HL-60 (cell line): ENCODE measurements around the gene M1AP.

Source experiments
- GABPA ChIP-seq: IDR thresholded peaks from 2 replicates; pipeline ENCODE4 v1.6.1; 2012; ENCODE audit warnings: low read depth
- TF ChIP-seq, protein P1 (sequence below): IDR thresholded peaks from one replicate; pipeline ENCODE4 v1.5.1; 2011; ENCODE audit warnings: low read length, control low read depth, inconsistent platforms; ENCODE audit not compliant: insufficient read depth

DNA sequence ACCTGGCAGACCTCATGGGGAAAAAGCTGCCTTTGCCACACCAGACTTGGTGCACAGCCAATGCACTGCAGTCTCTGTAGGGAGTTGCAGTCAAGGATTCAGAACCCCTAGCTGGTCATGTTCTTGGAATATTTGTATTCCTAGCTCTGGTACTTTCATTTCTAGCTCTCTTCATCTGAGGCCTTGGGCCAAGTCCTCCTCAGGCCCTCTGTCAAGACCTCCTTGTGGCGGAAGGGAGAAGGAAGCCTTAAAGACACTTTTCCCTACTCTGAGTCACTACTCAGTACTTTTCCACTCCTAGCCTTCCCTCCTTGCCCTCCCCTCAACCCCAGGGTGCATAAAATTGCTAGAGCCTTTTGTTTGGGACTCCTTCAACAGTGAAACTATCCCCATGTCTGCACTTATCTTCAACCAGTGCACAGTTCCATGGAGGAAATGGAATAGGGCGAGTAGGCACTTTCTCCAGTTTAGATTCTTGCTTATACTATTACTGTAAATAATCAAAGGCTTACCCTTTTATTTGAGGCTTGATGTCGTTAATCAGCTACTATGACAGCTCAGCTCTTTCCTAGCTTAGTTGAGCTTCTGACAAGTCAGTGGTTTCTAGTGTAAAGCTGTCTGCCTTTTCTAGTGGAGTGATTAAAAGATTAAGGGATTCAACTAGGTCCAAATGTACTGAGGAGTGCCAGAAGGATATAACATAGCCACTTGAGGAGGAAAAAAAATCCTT is 15.8 kb downstream of the M1AP start:
- TF ChIP-seq, protein P1, sequence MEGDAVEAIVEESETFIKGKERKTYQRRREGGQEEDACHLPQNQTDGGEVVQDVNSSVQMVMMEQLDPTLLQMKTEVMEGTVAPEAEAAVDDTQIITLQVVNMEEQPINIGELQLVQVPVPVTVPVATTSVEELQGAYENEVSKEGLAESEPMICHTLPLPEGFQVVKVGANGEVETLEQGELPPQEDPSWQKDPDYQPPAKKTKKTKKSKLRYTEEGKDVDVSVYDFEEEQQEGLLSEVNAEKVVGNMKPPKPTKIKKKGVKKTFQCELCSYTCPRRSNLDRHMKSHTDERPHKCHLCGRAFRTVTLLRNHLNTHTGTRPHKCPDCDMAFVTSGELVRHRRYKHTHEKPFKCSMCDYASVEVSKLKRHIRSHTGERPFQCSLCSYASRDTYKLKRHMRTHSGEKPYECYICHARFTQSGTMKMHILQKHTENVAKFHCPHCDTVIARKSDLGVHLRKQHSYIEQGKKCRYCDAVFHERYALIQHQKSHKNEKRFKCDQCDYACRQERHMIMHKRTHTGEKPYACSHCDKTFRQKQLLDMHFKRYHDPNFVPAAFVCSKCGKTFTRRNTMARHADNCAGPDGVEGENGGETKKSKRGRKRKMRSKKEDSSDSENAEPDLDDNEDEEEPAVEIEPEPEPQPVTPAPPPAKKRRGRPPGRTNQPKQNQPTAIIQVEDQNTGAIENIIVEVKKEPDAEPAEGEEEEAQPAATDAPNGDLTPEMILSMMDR: no peak
- TF ChIP-seq GABPA: no peak
